Astrocyte (in vitro differentiated cells and primary cell): Measurements from ENCODE around the gene STK36.

ENCODE experiments used
- CTCF ChIP-seq: IDR thresholded peaks from 2 replicates; pipeline ENCODE4 v1.5.1; 2011; ENCODE audit warnings: low read depth, mild to moderate bottlenecking, inconsistent platforms, low read length, moderate library complexity; ENCODE audit not compliant: insufficient read depth
- EZH2 ChIP-seq: IDR thresholded peaks from 2 replicates; pipeline ENCODE4 v1.6.1; 2012; ENCODE audit warnings: mild to moderate bottlenecking, low read length, inconsistent platforms; ENCODE audit not compliant: insufficient read depth

- TF ChIP-seq CTCF (no peak), EZH2 (no peak)
Observed at GRCh38 chr2:218664653-218665052, 7.2 kb upstream of the STK36 start.
